OCI-LY1 (cell line): Measurements from ENCODE around the gene PDE1C.

Source experiments
- H2AFZ ChIP-seq: fragments of 200-600 bp; sonication (generic), shearing (Covaris generic); 2 replicates; pipeline ENCODE4 v1.6.0; 2014; ENCODE audit warnings: antibody characterized with exemption, mild to moderate bottlenecking, low read length
- H3F3A ChIP-seq: fragments of 200-600 bp; sonication (generic), shearing (Covaris generic); 2 replicates; pipeline ENCODE4 v1.6.0; 2014; ENCODE audit warnings: mild to moderate bottlenecking, antibody characterized with exemption, low read length, moderate library complexity; ENCODE audit not compliant: insufficient read depth
- H3K27ac ChIP-seq: fragments of 200-600 bp; sonication (generic); 2 replicates; pipeline ENCODE4 v1.5.1; 2014; ENCODE audit warnings: low read length, mixed run types, mild to moderate bottlenecking, low read depth; ENCODE audit not compliant: poor library complexity, severe bottlenecking
- H3K27me3 ChIP-seq: fragments of 200-600 bp; sonication (generic); 2 replicates; pipeline ENCODE4 v1.6.0; 2014; ENCODE audit warnings: antibody characterized with exemption, mild to moderate bottlenecking, low read length, moderate library complexity; ENCODE audit not compliant: insufficient read depth
- H3K36me3 ChIP-seq: fragments of 200-600 bp; sonication (generic); 2 replicates; pipeline ENCODE4 v1.6.1; 2014; ENCODE audit warnings: mild to moderate bottlenecking, antibody characterized with exemption, low read length, moderate library complexity, mixed read lengths; ENCODE audit not compliant: insufficient read depth
- H3K4me1 ChIP-seq: fragments of 200-600 bp; sonication (generic); 2 replicates; pipeline ENCODE4 v1.5.1; 2014; ENCODE audit warnings: mild to moderate bottlenecking, low read length, moderate library complexity; ENCODE audit not compliant: insufficient read depth, severe bottlenecking
- H3K4me2 ChIP-seq: fragments of 200-600 bp; sonication (generic), shearing (Covaris generic); 2 replicates; pipeline ENCODE4 v1.6.1; 2014; ENCODE audit warnings: low read length
- H3K4me3 ChIP-seq: fragments of 200-600 bp; sonication (generic); 2 replicates; pipeline ENCODE4 v1.5.1; 2014; ENCODE audit warnings: low read length, low read depth, mild to moderate bottlenecking, mixed read lengths; ENCODE audit not compliant: poor library complexity, severe bottlenecking
- H3K79me2 ChIP-seq: fragments of 200-600 bp; shearing (Covaris generic); 2 replicates; pipeline ENCODE4 v1.6.1; 2016; ENCODE audit warnings: mixed run types, low read length, mixed read lengths; ENCODE audit not compliant: insufficient read depth
- H3K9ac ChIP-seq: fragments of 200-600 bp; sonication (generic), shearing (Covaris generic); 2 replicates; pipeline ENCODE4 v1.6.1; 2014; ENCODE audit warnings: mild to moderate bottlenecking, low read length, mixed read lengths
- H3K9me2 ChIP-seq: fragments of 200-600 bp; sonication (generic), shearing (Covaris generic); 2 replicates; pipeline ENCODE4 v1.6.1; 2014; ENCODE audit warnings: low read depth, mild to moderate bottlenecking, low read length, mixed read lengths
- H3K9me3 ChIP-seq: fragments of 200-600 bp; shearing (Covaris generic); 2 replicates; pipeline ENCODE4 v1.6.1; 2014; ENCODE audit warnings: low read length, mixed read lengths
- H4K20me1 ChIP-seq: fragments of 200-600 bp; sonication (generic), shearing (Covaris generic); 2 replicates; pipeline ENCODE4 v1.6.0; 2016; ENCODE audit warnings: mild to moderate bottlenecking, low read length; ENCODE audit not compliant: insufficient read depth
- CTCF ChIP-seq: fragments of 200-600 bp; sonication (generic), shearing (Covaris generic); IDR thresholded peaks from 2 replicates; pipeline ENCODE4 v1.5.1; 2017; ENCODE audit warnings: mild to moderate bottlenecking, antibody characterized with exemption, low read length, moderate library complexity, mixed read lengths
- EZH2 ChIP-seq: fragments of 200-600 bp; sonication (generic), shearing (Covaris generic); IDR thresholded peaks from 2 replicates; pipeline ENCODE4 v1.8.0; 2017; ENCODE audit warnings: borderline replicate concordance, mixed run types, mild to moderate bottlenecking, antibody characterized with exemption, low read length, moderate library complexity, mixed read lengths

The PDE1C gene

DNA sequence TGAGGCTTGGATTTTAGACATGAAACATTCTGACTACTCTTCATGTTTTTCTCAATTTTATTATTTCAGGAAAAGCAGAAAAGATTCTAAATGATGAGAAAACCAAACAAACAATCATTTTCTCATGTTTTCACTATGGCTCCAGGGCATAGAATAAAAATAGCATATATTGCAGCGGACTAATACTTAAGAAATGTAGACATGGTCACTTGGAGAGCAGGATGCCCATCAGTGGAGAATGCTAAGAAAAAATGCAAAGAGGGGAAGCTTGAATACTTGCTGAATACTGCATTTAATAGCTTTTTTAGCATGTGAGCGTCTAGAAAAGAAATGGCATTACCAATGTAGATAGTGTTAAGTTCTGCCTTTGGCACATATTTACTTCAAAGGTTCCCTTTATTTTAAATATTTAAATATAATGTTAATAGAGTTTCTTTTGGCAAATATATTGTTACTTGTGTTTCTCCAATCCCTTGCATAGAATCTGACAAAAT, 275.3 kb downstream of the PDE1C start:
- no peaks in the 10 kb centered on the region for H3K36me3 ChIP-seq
- no peaks in the 10 kb centered on the region for H3K9me2 ChIP-seq
- H3K4me2 ChIP-seq = no peak overlapping the region
- H3K4me1 ChIP-seq = no peaks in the 10 kb centered on the region
- H3K9ac ChIP-seq = no peak overlapping the region
- H4K20me1 ChIP-seq = no peaks in the 10 kb centered on the region
- no peak overlapping the region for H3K4me3 ChIP-seq
- H3K27ac ChIP-seq = no peak overlapping the region
- TF ChIP-seq CTCF (no peak), EZH2 (no peak)
- no peaks in the 10 kb centered on the region for H3K9me3 ChIP-seq
- no peaks in the 10 kb centered on the region for H3K27me3 ChIP-seq
- H3K79me2 ChIP-seq = no peaks in the 10 kb centered on the region
- H2AFZ ChIP-seq = no peak overlapping the region
- no peaks in the 10 kb centered on the region for H3F3A ChIP-seq

DNA sequence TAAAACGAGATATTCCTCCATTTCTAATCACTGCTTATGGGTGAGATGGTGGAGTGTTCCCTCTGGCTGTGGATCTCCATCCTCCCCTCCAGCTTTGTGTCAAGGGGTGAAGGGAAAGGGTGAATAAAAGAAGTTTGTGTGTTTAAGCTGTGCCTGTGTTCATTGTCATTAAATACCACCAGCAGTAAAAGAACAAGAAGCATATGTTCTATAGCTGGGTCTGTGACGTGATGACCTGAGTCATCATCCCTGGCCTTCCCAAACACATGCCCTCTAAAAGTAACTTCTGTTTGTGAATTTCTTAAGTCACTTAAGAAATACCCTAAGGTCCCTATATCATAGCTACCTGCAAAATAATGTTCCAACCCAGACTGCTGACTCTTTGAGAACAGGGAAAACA, 278.3 kb downstream of the PDE1C start:
- TF ChIP-seq EZH2 (no peak), CTCF (no peak)
- Histone ChIP-seq H3K9ac (no peak overlapping the region), H3K9me3 (no peaks in the 10 kb centered on the region), H3K79me2 (no peaks in the 10 kb centered on the region), H3K4me2 (no peak overlapping the region), H2AFZ (no peak overlapping the region), H3K4me1 (no peaks in the 10 kb centered on the region), H3K27ac (no peak overlapping the region), H3K36me3 (no peaks in the 10 kb centered on the region), H3K27me3 (no peaks in the 10 kb centered on the region), H4K20me1 (no peaks in the 10 kb centered on the region), H3K4me3 (no peak overlapping the region), H3K9me2 (no peaks in the 10 kb centered on the region), H3F3A (no peaks in the 10 kb centered on the region)

DNA sequence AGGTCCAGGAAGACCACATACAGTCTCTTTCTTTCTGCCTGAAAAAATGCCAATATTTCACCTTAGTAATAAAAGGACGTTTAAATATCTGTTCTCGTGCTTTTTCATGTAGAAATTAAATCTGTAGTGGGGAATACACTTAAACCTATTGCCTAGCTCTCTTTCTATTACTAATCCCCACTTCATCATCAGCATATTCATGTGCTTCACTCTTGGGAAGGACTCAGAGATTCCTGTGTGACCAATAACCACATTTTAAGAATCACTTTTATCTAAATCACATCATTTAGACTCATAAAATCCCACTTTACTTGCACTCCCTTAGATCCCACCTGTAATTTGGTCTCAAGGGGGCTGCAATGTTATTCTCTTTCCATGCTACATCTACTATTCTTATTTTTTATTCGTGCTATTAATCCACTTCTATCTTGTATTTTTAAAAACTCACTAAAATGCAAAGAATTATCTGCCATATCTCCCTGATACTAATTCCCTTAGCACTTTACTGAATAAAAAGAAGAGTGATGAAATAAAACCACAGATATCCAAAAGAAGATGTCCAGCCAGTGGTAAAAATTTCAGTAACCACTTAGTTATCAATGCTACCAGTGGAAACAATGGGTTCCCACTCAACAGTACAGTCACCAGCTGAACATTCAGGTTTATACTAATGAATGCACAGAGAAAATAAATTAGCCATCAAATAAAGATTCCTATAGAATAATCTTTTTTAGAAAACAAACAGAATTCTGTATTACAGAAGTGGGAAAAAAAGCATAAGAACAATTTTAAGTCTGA, 281.1 kb downstream of the PDE1C start:
- no peak overlapping the region for H3K9ac ChIP-seq
- no peak overlapping the region for H3K4me3 ChIP-seq
- H4K20me1 ChIP-seq = no peaks in the 10 kb centered on the region
- H3K4me2 ChIP-seq = no peak overlapping the region
- no peak overlapping the region for H2AFZ ChIP-seq
- H3K27ac ChIP-seq = no peak overlapping the region
- no peaks in the 10 kb centered on the region for H3K9me3 ChIP-seq
- no peaks in the 10 kb centered on the region for H3K4me1 ChIP-seq
- H3K36me3 ChIP-seq = no peaks in the 10 kb centered on the region
- no peak for TF ChIP-seq EZH2
- TF ChIP-seq CTCF = no peak
- no peaks in the 10 kb centered on the region for H3K9me2 ChIP-seq
- no peaks in the 10 kb centered on the region for H3K27me3 ChIP-seq
- H3K79me2 ChIP-seq = no peaks in the 10 kb centered on the region
- H3F3A ChIP-seq = no peaks in the 10 kb centered on the region
